HPDE6-E6E7 (cell line): ENCODE results near the gene CFAP20DC.
"Not testable (repeated sequence)": the region's sequence is repeated elsewhere in the genome, so short reads cannot be mapped to it uniquely, and the experiment has no call there.

Experiments
- DNase-seq: peaks from one replicate; pipeline ENCODE4 v3.0.0; 2011; ENCODE audit warnings: missing footprints; ENCODE audit errors: extremely low spot score

CFAP20DC gene

GRCh38 chr3:59017617-59017984, 32.2 kb downstream of the CFAP20DC start:
- no peak for DNase-seq

- DNase-seq: no peak
These were observed 32.8 kb downstream of the CFAP20DC start for GRCh38 chr3:59016930-59017616.

- no peak for DNase-seq
These were observed 36.2 kb downstream of the CFAP20DC start for GRCh38 chr3:59013611-59014010.

GRCh38 chr3:59006634-59007517, 42.9 kb downstream of the CFAP20DC start:
- DNase-seq: no peak

- no peak for DNase-seq
These were observed 48.1 kb downstream of the CFAP20DC start for GRCh38 chr3:59001675-59002074.

- no peak for DNase-seq
These were observed 50.1 kb downstream of the CFAP20DC start for GRCh38 chr3:58999774-59000160.

- DNase-seq: no peak
These were observed 50.6 kb downstream of the CFAP20DC start for GRCh38 chr3:58999134-58999773.

- DNase-seq: peak; percentile 66
These were observed 51.2 kb downstream of the CFAP20DC start for GRCh38 chr3:58998476-58999117.

- no peak for DNase-seq
These were observed 53.1 kb downstream of the CFAP20DC start for GRCh38 chr3:58996730-58997129.

- DNase-seq: peak; percentile 4
These were observed 55.0 kb downstream of the CFAP20DC start for GRCh38 chr3:58994746-58995330.

- DNase-seq: no peak
These were observed 56.3 kb downstream of the CFAP20DC start for GRCh38 chr3:58993547-58993946.

GRCh38 chr3:58991623-58992022, 58.2 kb downstream of the CFAP20DC start:
- DNase-seq: no peak

- no peak for DNase-seq
These were observed 58.8 kb downstream of the CFAP20DC start for GRCh38 chr3:58991026-58991425.

GRCh38 chr3:58989955-58990354, 59.9 kb downstream of the CFAP20DC start:
- no peak for DNase-seq

GRCh38 chr3:58989163-58989562, 60.7 kb downstream of the CFAP20DC start:
- no peak for DNase-seq

GRCh38 chr3:58988041-58988440, 61.8 kb downstream of the CFAP20DC start:
- DNase-seq: no peak

GRCh38 chr3:58986654-58987053, 63.2 kb downstream of the CFAP20DC start:
- no peak for DNase-seq

GRCh38 chr3:58979840-58980239, 70.0 kb downstream of the CFAP20DC start:
- DNase-seq: no peak

- DNase-seq: no peak
These were observed 76.0 kb downstream of the CFAP20DC start for GRCh38 chr3:58973796-58974195.

GRCh38 chr3:58967866-58968265, 82.0 kb downstream of the CFAP20DC start:
- not testable (repeated sequence) for DNase-seq

GRCh38 chr3:58965865-58966264, 84.0 kb downstream of the CFAP20DC start:
- no peak for DNase-seq
